Prostate gland (tissue), 2 donors: ENCODE results near the gene ACSM6. TPM values are rescaled to one million over a fixed set of nuclear protein-coding genes. Genes with fewer than 3 reads are reported as not detected.

ENCODE experiments used
- DNase-seq: peaks from one replicate; pipeline ENCODE4 v3.0.0-alpha.2; 2019; ENCODE audit warnings: low spot score
- H3K27ac ChIP-seq, 2 donors: fragments of 200-600 bp; sonication (generic); 2 replicates each; pipeline ENCODE4 v1.5.1; 2017 to 2019
- H3K27me3 ChIP-seq: fragments of 200-600 bp; sonication (generic); replicated peaks from 2 replicates; pipeline ENCODE4 v1.5.1; 2019; ENCODE audit not compliant: insufficient read depth
- H3K36me3 ChIP-seq, 2 donors: fragments of 200-600 bp; sonication (generic); 1 replicate in 1 of 2; 2 replicates in 1 of 2; pipeline versions ENCODE4 v1.5.1 to v1.8.1; 2017 to 2019
- H3K4me1 ChIP-seq: fragments of 200-600 bp; sonication (generic); replicated peaks from 2 replicates; pipeline ENCODE4 v1.5.1; 2019
- H3K4me3 ChIP-seq, 2 donors: fragments of 200-600 bp; sonication (generic); 2 replicates each; pipeline ENCODE4 v1.5.1; 2017 to 2019
- H3K9me3 ChIP-seq: fragments of 200-600 bp; sonication (generic); 2 replicates; pipeline ENCODE4 v1.5.1; 2017
- POLR2A ChIP-seq: fragments of 450-650 bp; IDR thresholded peaks from one replicate; pipeline ENCODE4 v1.6.1; 2016; ENCODE audit warnings: antibody characterized with exemption, mild to moderate bottlenecking
- POLR2AphosphoS5 ChIP-seq: sonication (generic); formaldehyde crosslinking; IDR thresholded peaks from one replicate; pipeline ENCODE4 v1.6.1; 2017; ENCODE audit warnings: antibody characterized with exemption
- WGBS: methylation state at CpG from one replicate; pipeline ENCODE4 v1.1.5; 2018; 5-methylcytosine and 5-hydroxymethylcytosine counted together
- intact Hi-C: fragments of 100-400 bp; cut with DNase I; formaldehyde crosslinking; loops from one replicate; pipeline ENCODE4 v1.14.2; 2022
- total RNA-seq, 2 donors: library from RNA; depleted of rRNA; stranded (reverse); fragments of >200 nt; gene quantifications; one replicate each; pipeline ENCODE4 v1.1.0, GENCODE V29; 2016
- TF ChIP-seq, protein P1 (sequence below), 4 experiments: fragments of 200-600 bp in 2 of 4; fragments of 450-650 bp in 2 of 4; sonication (generic) in 2 of 4; IDR thresholded peaks; 1 replicate in 3 of 4; 2 replicates in 1 of 4; pipeline ENCODE4 v1.5.1; 2016 to 2019; ENCODE audit warnings: antibody characterized with exemption in 4 of 4, mild to moderate bottlenecking in 2 of 4, moderate library complexity in 2 of 4

The ACSM6 gene
- total RNA-seq, 2 donors from 2014 or later, result not detected

DNA sequence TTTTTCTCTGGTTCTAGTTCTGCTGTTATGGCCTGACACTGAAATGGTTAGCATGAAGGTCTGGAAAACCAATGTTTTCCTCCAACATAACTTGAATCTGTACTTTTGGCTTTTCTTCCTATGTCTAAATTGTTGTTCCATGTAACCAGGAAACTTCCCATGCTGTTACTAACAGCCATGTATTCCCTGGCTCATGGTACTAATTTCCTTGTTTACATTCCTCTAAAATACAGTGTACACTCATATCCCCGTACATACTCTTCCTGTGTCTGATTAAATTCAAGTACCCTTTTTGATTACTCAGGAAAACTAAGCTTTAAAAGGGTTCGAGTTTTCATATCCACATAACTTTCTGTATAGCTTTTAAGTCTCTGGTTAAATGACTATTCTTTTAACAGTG lies 12.3 kb upstream of the ACSM6 start:
- no peaks in the 10 kb centered on the region for H3K9me3 ChIP-seq
- H3K27ac ChIP-seq, result no peak overlapping the region
- no peaks in the 10 kb centered on the region for H3K4me1 ChIP-seq
- H3K36me3 ChIP-seq, result no peaks in the 10 kb centered on the region
- no peaks in the 10 kb centered on the region for H3K27me3 ChIP-seq
- TF ChIP-seq POLR2A (no peak), POLR2AphosphoS5 (peak; percentile 23)
- TF ChIP-seq, protein P1, sequence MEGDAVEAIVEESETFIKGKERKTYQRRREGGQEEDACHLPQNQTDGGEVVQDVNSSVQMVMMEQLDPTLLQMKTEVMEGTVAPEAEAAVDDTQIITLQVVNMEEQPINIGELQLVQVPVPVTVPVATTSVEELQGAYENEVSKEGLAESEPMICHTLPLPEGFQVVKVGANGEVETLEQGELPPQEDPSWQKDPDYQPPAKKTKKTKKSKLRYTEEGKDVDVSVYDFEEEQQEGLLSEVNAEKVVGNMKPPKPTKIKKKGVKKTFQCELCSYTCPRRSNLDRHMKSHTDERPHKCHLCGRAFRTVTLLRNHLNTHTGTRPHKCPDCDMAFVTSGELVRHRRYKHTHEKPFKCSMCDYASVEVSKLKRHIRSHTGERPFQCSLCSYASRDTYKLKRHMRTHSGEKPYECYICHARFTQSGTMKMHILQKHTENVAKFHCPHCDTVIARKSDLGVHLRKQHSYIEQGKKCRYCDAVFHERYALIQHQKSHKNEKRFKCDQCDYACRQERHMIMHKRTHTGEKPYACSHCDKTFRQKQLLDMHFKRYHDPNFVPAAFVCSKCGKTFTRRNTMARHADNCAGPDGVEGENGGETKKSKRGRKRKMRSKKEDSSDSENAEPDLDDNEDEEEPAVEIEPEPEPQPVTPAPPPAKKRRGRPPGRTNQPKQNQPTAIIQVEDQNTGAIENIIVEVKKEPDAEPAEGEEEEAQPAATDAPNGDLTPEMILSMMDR (IDR thresholded peaks at IDR 0.05), result no peak
- intact Hi-C loops, result loop anchor here (10.0 kb wide), 1 partner anchor 63 kb away; no protein-coding TSS in a partner anchor
- no peak overlapping the region for H3K4me3 ChIP-seq
- no peak for DNase-seq
- 35% methylated on average over 2 of the region's 2 CpGs for WGBS

- Histone ChIP-seq H3K27ac (peak overlapping the region; percentile 76 to 80), H3K4me3 (peak overlapping the region; percentile 47 to 50), H3K36me3 (no peaks in the 10 kb centered on the region), H3K27me3 (no peaks in the 10 kb centered on the region), H3K4me1 (no peaks in the 10 kb centered on the region), H3K9me3 (no peaks in the 10 kb centered on the region)
- 10% methylated on average over 31 of the region's 85 CpGs for WGBS
- DNase-seq, result peak; percentile 74
- TF ChIP-seq POLR2A, result no peak
- TF ChIP-seq, protein P1 (IDR thresholded peaks at IDR 0.05), result peak; percentile 66 to 96 (median 91)
- TF ChIP-seq POLR2AphosphoS5, result peak; percentile 17
- intact Hi-C loops, result loop anchor here (10.0 kb wide), 1 partner anchor 61 kb away; no protein-coding TSS in a partner anchor
These were observed 10.5 kb upstream of the ACSM6 start for GRCh38 chr10:95183271-95184230.

GRCh38 chr10:95187617-95188016 lies 6.4 kb upstream of the ACSM6 start:
- no peak for DNase-seq
- Histone ChIP-seq H3K4me3 (no peak overlapping the region), H3K36me3 (no peaks in the 10 kb centered on the region), H3K27me3 (no peaks in the 10 kb centered on the region), H3K9me3 (no peaks in the 10 kb centered on the region), H3K4me1 (no peaks in the 10 kb centered on the region), H3K27ac (no peak overlapping the region)
- intact Hi-C loops, result loop anchor here (10.0 kb wide), 1 partner anchor 57 kb away; no protein-coding TSS in a partner anchor
- TF ChIP-seq, protein P1 (IDR thresholded peaks at IDR 0.05), result no peak
- no peak for TF ChIP-seq POLR2AphosphoS5
- TF ChIP-seq POLR2A, result no peak
- WGBS, result 79% methylated on average over 3 of the region's 3 CpGs

GRCh38 chr10:95188593-95188992 lies 5.4 kb upstream of the ACSM6 start:
- H3K9me3 ChIP-seq, result no peaks in the 10 kb centered on the region
- H3K36me3 ChIP-seq, result no peaks in the 10 kb centered on the region
- H3K27ac ChIP-seq, result no peak overlapping the region
- no peak for DNase-seq
- TF ChIP-seq, protein P1 (IDR thresholded peaks at IDR 0.05), result no peak
- TF ChIP-seq POLR2AphosphoS5 (no peak), POLR2A (no peak)
- H3K4me3 ChIP-seq, result no peak overlapping the region
- no peaks in the 10 kb centered on the region for H3K27me3 ChIP-seq
- intact Hi-C loops, result loop anchor here (10.0 kb wide), 1 partner anchor 56 kb away; no protein-coding TSS in a partner anchor
- H3K4me1 ChIP-seq, result no peaks in the 10 kb centered on the region
